Karpas-422 (cell line): ENCODE measurements around the gene FRY. TPM values are rescaled to one million over a fixed set of nuclear protein-coding genes. Genes with fewer than 3 reads are reported as not detected.

ENCODE experiments used
- DNase-seq: peaks from one replicate; pipeline ENCODE4 v3.0.0-alpha.2; 2015
- H2AFZ ChIP-seq: fragments of 200-600 bp; sonication (generic); 2 replicates; pipeline ENCODE4 v1.6.1; 2014; ENCODE audit warnings: antibody characterized with exemption, low read length, mixed read lengths
- H3K27ac ChIP-seq: fragments of 200-600 bp; sonication (generic); 2 replicates; pipeline ENCODE4 v1.5.1; 2014; ENCODE audit warnings: mild to moderate bottlenecking, low read length, moderate library complexity
- H3K27me3 ChIP-seq: fragments of 200-600 bp; sonication (generic); 2 replicates; pipeline ENCODE4 v1.6.1; 2014; ENCODE audit warnings: low read length, mixed read lengths
- H3K36me3 ChIP-seq: fragments of 200-600 bp; sonication (generic); 2 replicates; pipeline ENCODE4 v1.6.1; 2014; ENCODE audit warnings: low read length, mixed read lengths; ENCODE audit not compliant: insufficient read depth
- H3K4me1 ChIP-seq: fragments of 200-600 bp; sonication (generic); 2 replicates; pipeline ENCODE4 v1.6.1; 2014; ENCODE audit warnings: mild to moderate bottlenecking, low read length, mixed read lengths
- H3K4me2 ChIP-seq: fragments of 200-600 bp; sonication (generic); 2 replicates; pipeline ENCODE4 v1.6.1; 2014; ENCODE audit warnings: low read length, low read depth, mild to moderate bottlenecking; ENCODE audit not compliant: poor library complexity, severe bottlenecking
- H3K4me3 ChIP-seq: fragments of 200-600 bp; sonication (generic); 2 replicates; pipeline ENCODE4 v1.5.1; 2014; ENCODE audit warnings: mild to moderate bottlenecking, antibody characterized with exemption, low read length, mixed read lengths
- H3K79me2 ChIP-seq: fragments of 200-600 bp; sonication (generic); 2 replicates; pipeline ENCODE4 v1.6.1; 2014; ENCODE audit warnings: mild to moderate bottlenecking, low read length, mixed read lengths
- H3K9ac ChIP-seq: fragments of 200-600 bp; sonication (generic); 2 replicates; pipeline ENCODE4 v1.6.0; 2014; ENCODE audit warnings: low read length
- H3K9me2 ChIP-seq: fragments of 200-600 bp; sonication (generic), shearing (Covaris generic); replicated peaks from 2 replicates; pipeline ENCODE4 v1.6.0; 2014; ENCODE audit warnings: mild to moderate bottlenecking, low read length, moderate library complexity; ENCODE audit not compliant: insufficient read depth
- H3K9me3 ChIP-seq: fragments of 300-700, 200-600 bp; sonication (generic); 2 replicates; pipeline ENCODE4 v1.6.1; 2014; ENCODE audit warnings: low read length, mixed read lengths
- H4K20me1 ChIP-seq: fragments of 200-600 bp; sonication (generic); 2 replicates; pipeline ENCODE4 v1.6.1; 2014; ENCODE audit warnings: mild to moderate bottlenecking, antibody characterized with exemption, low read length, low read depth; ENCODE audit not compliant: insufficient read depth
- total RNA-seq: library from RNA; depleted of rRNA; stranded (reverse); fragments of >200 nt; shearing (Covaris generic); gene quantifications from 2 replicates; pipeline ENCODE4 v1.2.3, GENCODE V29; 2014; ENCODE audit warnings: low replicate concordance

Gene FRY
- total RNA-seq, 1 experiment from 2014 or later, result 1.6 TPM

- Histone ChIP-seq H4K20me1 (no peaks in the 10 kb centered on the region), H3K4me2 (no peak overlapping the region), H3K27me3 (no peaks in the 10 kb centered on the region), H3K36me3 (no peaks in the 10 kb centered on the region), H3K4me1 (peaks cover 1% of the 10 kb centered on the region; the same call in 1 of the 2 replicates), H2AFZ (no peak overlapping the region), H3K27ac (no peak overlapping the region), H3K9me3 (no peaks in the 10 kb centered on the region), H3K9ac (no peak overlapping the region), H3K9me2 (no peaks in the 10 kb centered on the region), H3K79me2 (no peaks in the 10 kb centered on the region), H3K4me3 (no peak overlapping the region)
- no peak for DNase-seq
Observed at GRCh38 chr13:32243695-32244094, 212.1 kb downstream of the FRY start.

- DNase-seq, result no peak
- no peaks in the 10 kb centered on the region for H3K79me2 ChIP-seq
- no peaks in the 10 kb centered on the region for H4K20me1 ChIP-seq
- no peak overlapping the region for H2AFZ ChIP-seq
- H3K36me3 ChIP-seq, result no peaks in the 10 kb centered on the region
- H3K27me3 ChIP-seq, result no peaks in the 10 kb centered on the region
- H3K27ac ChIP-seq, result no peak overlapping the region
- no peaks in the 10 kb centered on the region for H3K9me2 ChIP-seq
- no peak overlapping the region for H3K4me2 ChIP-seq
- peaks cover 5% of the 10 kb centered on the region; the same call in 1 of the 2 replicates for H3K4me1 ChIP-seq
- H3K4me3 ChIP-seq, result no peak overlapping the region
- H3K9me3 ChIP-seq, result no peaks in the 10 kb centered on the region
- no peak overlapping the region for H3K9ac ChIP-seq
Observed at GRCh38 chr13:32245555-32245954, 214.0 kb downstream of the FRY start.

DNA sequence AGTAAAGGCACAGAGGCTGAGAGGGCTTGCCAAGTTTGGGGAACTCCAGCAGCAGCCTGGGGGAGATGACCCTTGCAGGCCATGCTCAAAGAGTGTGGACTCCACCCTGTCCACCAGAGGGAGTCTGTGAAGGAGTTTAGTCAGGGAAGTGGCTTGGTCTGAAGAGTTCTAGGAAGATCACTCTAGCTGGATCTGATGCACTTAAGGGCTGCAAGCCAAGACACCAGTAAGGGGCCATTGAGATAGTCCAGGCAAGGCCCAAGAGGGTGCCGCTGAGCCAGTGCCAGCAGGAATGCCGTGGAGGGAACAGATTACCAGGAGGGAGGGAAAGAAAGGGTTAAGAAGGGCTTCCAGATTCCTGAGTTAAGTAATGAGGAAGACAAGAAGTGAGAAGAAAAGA lies 214.9 kb downstream of the FRY start:
- DNase-seq, result peak; percentile 81
- H3K9me2 ChIP-seq, result no peaks in the 10 kb centered on the region
- H3K9ac ChIP-seq, result no peak overlapping the region
- no peak overlapping the region for H3K4me3 ChIP-seq
- H3K36me3 ChIP-seq, result no peaks in the 10 kb centered on the region
- no peaks in the 10 kb centered on the region for H4K20me1 ChIP-seq
- H3K27ac ChIP-seq, result no peak overlapping the region
- H3K9me3 ChIP-seq, result no peaks in the 10 kb centered on the region
- no peaks in the 10 kb centered on the region for H3K79me2 ChIP-seq
- no peaks in the 10 kb centered on the region for H3K27me3 ChIP-seq
- no peak overlapping the region for H2AFZ ChIP-seq
- no peak overlapping the region for H3K4me2 ChIP-seq
- peaks cover 5% of the 10 kb centered on the region; the same call in 1 of the 2 replicates for H3K4me1 ChIP-seq

DNA sequence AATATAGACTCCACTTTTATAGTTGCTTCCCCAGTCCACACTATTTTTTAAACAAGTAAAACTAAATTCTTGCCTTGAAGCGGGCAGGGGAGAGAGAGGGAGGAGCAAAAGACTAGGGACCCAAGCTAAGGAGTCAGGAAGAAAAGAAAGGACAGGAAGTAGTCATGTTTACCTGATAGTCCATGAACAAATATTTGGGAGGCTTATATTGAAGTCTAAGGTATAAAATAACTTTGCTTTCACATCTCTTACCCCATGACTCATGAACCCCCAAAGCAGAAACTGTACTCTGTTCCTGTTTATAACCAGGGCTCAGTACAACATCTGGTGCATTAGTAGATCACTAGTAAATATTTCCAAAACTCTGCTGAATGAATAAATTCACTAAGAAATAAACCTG lies 216.3 kb downstream of the FRY start:
- no peak overlapping the region for H3K9ac ChIP-seq
- no peak overlapping the region for H3K4me3 ChIP-seq
- H3K4me1 ChIP-seq, result peaks cover 5% of the 10 kb centered on the region; the same call in 1 of the 2 replicates
- no peaks in the 10 kb centered on the region for H3K36me3 ChIP-seq
- H3K27me3 ChIP-seq, result no peaks in the 10 kb centered on the region
- H3K27ac ChIP-seq, result no peak overlapping the region
- no peaks in the 10 kb centered on the region for H3K79me2 ChIP-seq
- H3K9me3 ChIP-seq, result no peaks in the 10 kb centered on the region
- no peak overlapping the region for H2AFZ ChIP-seq
- no peak overlapping the region for H3K4me2 ChIP-seq
- no peaks in the 10 kb centered on the region for H3K9me2 ChIP-seq
- no peaks in the 10 kb centered on the region for H4K20me1 ChIP-seq
- DNase-seq, result no peak

GRCh38 chr13:32248801-32249200 lies 217.2 kb downstream of the FRY start:
- Histone ChIP-seq H3K79me2 (no peaks in the 10 kb centered on the region), H2AFZ (no peak overlapping the region), H3K27ac (no peak overlapping the region), H4K20me1 (no peaks in the 10 kb centered on the region), H3K9ac (no peak overlapping the region), H3K36me3 (no peaks in the 10 kb centered on the region), H3K4me2 (no peak overlapping the region), H3K4me3 (no peak overlapping the region), H3K4me1 (peaks cover 5% of the 10 kb centered on the region; the same call in 1 of the 2 replicates), H3K27me3 (no peaks in the 10 kb centered on the region), H3K9me2 (no peaks in the 10 kb centered on the region), H3K9me3 (no peaks in the 10 kb centered on the region)
- no peak for DNase-seq

DNA sequence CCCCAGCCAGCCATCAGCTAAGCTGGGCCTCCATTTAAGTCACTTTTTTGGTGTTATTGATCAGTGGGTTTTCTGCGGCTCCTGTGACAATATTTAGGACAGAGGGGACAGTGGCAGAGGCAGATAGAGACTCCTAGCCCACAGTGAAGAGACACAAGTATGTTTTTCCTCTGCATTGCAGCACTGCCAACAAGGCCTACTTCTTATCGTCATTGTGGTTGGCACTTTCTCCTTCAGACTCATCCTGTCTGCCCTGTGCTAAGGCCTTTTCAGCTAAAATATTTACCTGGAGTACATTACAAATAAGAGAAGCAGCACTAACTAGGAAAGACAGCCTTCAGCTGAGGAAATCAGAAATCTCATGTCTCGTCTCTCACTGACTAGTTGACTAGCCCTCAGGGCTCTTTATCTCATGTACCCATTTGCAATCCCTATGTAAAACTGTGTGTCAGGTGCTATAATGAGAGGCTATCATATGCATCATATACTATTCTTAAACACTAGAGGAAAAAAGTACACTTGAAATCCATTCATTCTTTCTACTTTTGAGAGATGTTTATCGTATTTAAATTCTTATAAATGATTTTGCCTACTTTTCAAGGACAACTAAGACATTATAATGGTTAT lies 221.4 kb downstream of the FRY start:
- H3K4me3 ChIP-seq, result no peak overlapping the region
- H3K27me3 ChIP-seq, result no peaks in the 10 kb centered on the region
- no peak for DNase-seq
- no peaks in the 10 kb centered on the region for H3K9me3 ChIP-seq
- H3K9ac ChIP-seq, result no peak overlapping the region
- no peak overlapping the region for H2AFZ ChIP-seq
- H3K9me2 ChIP-seq, result no peaks in the 10 kb centered on the region
- H3K79me2 ChIP-seq, result no peaks in the 10 kb centered on the region
- H3K27ac ChIP-seq, result no peak overlapping the region
- peaks cover 5% of the 10 kb centered on the region; the same call in 1 of the 2 replicates for H3K4me1 ChIP-seq
- H3K36me3 ChIP-seq, result no peaks in the 10 kb centered on the region
- H4K20me1 ChIP-seq, result no peaks in the 10 kb centered on the region
- no peak overlapping the region for H3K4me2 ChIP-seq

DNA sequence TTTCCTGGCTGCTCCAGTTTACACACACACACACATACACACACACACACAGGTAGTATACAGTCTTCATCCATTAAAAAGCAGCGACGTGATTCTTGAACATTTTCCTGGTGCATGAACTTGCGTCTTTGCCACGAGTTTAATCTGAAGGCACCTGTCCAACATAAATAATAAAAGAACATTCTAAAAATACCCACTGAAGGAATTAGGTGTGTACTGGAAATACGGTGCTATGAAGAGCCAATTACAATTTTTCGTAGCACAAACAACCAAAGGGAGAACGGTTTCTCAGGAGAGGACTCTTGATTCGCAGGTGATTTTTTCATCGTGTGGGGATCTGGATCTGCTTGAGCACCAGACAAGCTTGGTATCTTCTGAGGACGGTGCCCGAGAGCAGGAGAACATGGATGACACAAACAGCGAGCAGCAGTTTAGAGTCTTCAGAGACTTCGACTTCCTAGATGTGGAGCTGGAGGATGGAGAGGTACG lies 222.4 kb downstream of the FRY start:
- Histone ChIP-seq H3K79me2 (no peaks in the 10 kb centered on the region), H3K9me2 (no peaks in the 10 kb centered on the region), H3K27ac (no peak overlapping the region), H3K36me3 (no peaks in the 10 kb centered on the region), H3K9me3 (no peaks in the 10 kb centered on the region), H3K9ac (no peak overlapping the region), H3K4me1 (peaks cover 3% of the 10 kb centered on the region; the same call in 1 of the 2 replicates), H3K27me3 (no peaks in the 10 kb centered on the region), H4K20me1 (no peaks in the 10 kb centered on the region), H3K4me3 (no peak overlapping the region), H2AFZ (no peak overlapping the region), H3K4me2 (no peak overlapping the region)
- DNase-seq, result no peak

DNA sequence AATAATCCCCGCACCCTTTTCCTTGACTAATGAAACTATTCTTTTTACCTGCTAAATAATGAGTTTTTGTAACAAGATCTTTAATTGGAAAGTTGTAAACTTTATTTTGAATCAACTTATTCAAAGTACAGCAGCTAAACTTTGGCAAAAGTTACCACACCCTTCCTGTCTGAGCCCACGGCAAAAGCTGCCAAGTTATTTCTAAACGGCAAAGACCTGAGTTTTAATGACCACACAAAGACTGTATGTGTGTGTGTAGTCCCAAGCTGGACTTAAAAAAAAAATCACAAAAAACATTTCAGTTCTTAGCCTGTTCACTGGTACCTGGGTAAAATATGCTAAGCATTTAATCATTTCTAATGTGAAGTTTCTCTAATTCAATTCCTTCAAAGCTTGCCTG lies 222.8 kb downstream of the FRY start:
- Histone ChIP-seq H3K4me3 (no peak overlapping the region), H3K9me3 (no peaks in the 10 kb centered on the region), H3K4me1 (no peaks in the 10 kb centered on the region), H2AFZ (no peak overlapping the region), H3K27ac (no peak overlapping the region), H3K9ac (no peak overlapping the region), H3K4me2 (no peak overlapping the region), H3K36me3 (no peaks in the 10 kb centered on the region), H3K9me2 (no peaks in the 10 kb centered on the region), H4K20me1 (no peaks in the 10 kb centered on the region), H3K27me3 (no peaks in the 10 kb centered on the region), H3K79me2 (no peaks in the 10 kb centered on the region)
- DNase-seq, result no peak
